SU-DHL-6 (cell line): ENCODE measurements around the gene TSPAN1.

Source experiments
- CTCF ChIP-seq: fragments of 200-600 bp; sonication (generic); IDR thresholded peaks from one replicate; pipeline ENCODE4 v1.5.1; 2017; ENCODE audit warnings: antibody characterized with exemption, mild to moderate bottlenecking, low read length, moderate library complexity; ENCODE audit not compliant: insufficient read depth, poor library complexity, severe bottlenecking
- EZH2phosphoT487 ChIP-seq: fragments of 200-600 bp; sonication (generic), shearing (Covaris generic); conservative IDR thresholded peaks from 2 replicates; pipeline ENCODE4 v1.6.1; 2018; ENCODE audit warnings: mild to moderate bottlenecking, antibody characterized with exemption, low read length, moderate library complexity, mixed read lengths

- TF ChIP-seq CTCF = no peak
- no peak for TF ChIP-seq EZH2phosphoT487
These were observed 1.5 kb upstream of the TSPAN1 start for GRCh38 chr1:46173361-46173856.
